OCI-LY3 (cell line): Measurements from ENCODE around the gene LRIF1.

Experiments used
- H2AFZ ChIP-seq: fragments of 200-600, 300-600 bp; shearing (Covaris generic); 2 replicates; pipeline ENCODE4 v1.6.0; 2014; ENCODE audit warnings: antibody characterized with exemption, low read depth, low read length
- H3K27ac ChIP-seq: fragments of 200-600, 300-600 bp; sonication (generic); 2 replicates; pipeline ENCODE4 v1.5.1; 2014; ENCODE audit warnings: mild to moderate bottlenecking, low read length, moderate library complexity, mixed read lengths
- H3K27me3 ChIP-seq: fragments of 200-600, 300-600 bp; sonication (generic); 2 replicates; pipeline ENCODE4 v1.6.1; 2014; ENCODE audit warnings: low read depth, low read length, mixed read lengths
- H3K36me3 ChIP-seq: fragments of 200-600, 300-600 bp; sonication (generic); replicated peaks from 2 replicates; pipeline ENCODE3; 2014; ENCODE audit warnings: low read depth, low read length, mixed read lengths
- H3K4me1 ChIP-seq: fragments of 300-600, 200-600 bp; sonication (generic); 2 replicates; pipeline ENCODE4 v1.6.1; 2014; ENCODE audit warnings: low read length, mixed read lengths
- H3K4me2 ChIP-seq: fragments of 200-600, 300-600 bp; sonication (generic); 2 replicates; pipeline ENCODE4 v1.6.1; 2014; ENCODE audit warnings: low read length, mixed read lengths
- H3K4me3 ChIP-seq: fragments of 300-600, 200-600 bp; sonication (generic); 2 replicates; pipeline ENCODE4 v1.5.1; 2014; ENCODE audit warnings: antibody characterized with exemption, mild to moderate bottlenecking, low read length, moderate library complexity
- H3K79me2 ChIP-seq: fragments of 300-600, 200-600 bp; shearing (Covaris generic); 2 replicates; pipeline ENCODE4 v1.6.1; 2014; ENCODE audit warnings: mild to moderate bottlenecking, low read length, mixed read lengths
- H3K9ac ChIP-seq: fragments of 300-600, 200-600 bp; shearing (Covaris generic); 2 replicates; pipeline ENCODE4 v1.6.0; 2014; ENCODE audit warnings: mild to moderate bottlenecking, low read length, moderate library complexity
- H3K9me3 ChIP-seq: fragments of 200-600, 300-600 bp; shearing (Covaris generic); 2 replicates; pipeline ENCODE4 v1.6.1; 2014; ENCODE audit warnings: low read length, mixed read lengths; ENCODE audit not compliant: insufficient read depth
- H4K20me1 ChIP-seq: fragments of 200-600, 300-600 bp; sonication (generic); 2 replicates; pipeline ENCODE4 v1.6.1; 2016; ENCODE audit warnings: low read length, mixed read lengths; ENCODE audit not compliant: insufficient read depth
- EZH2phosphoT487 ChIP-seq: fragments of 200-600 bp; shearing (Covaris generic); IDR thresholded peaks from 2 replicates; pipeline ENCODE4 v1.6.1; 2018; ENCODE audit warnings: antibody characterized with exemption, mixed run types, low read depth
- TF ChIP-seq, protein P1 (sequence below): fragments of 200-600, 300-600 bp; sonication (generic); IDR thresholded peaks from 2 replicates; pipeline ENCODE4 v1.5.1; 2014; ENCODE audit warnings: antibody characterized with exemption, low read length, low read depth

The LRIF1 gene

DNA sequence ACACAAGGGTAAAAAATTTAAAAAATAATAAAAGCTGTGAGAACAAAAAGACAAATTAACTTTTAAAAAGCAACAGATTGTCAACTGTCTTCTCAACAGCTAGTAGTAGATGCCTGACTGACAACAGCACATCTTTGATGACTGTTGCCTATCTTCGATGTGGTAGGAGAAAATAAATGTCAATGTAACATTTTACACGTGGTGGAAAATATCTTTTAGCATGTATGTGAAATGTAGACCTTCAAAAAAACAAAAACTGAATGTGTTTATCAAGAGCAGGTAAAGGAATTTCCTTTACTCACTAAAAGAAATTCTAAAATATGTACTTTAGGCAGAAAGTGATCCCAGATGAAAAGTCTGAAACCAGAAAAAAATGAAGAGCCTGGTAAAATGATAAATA is 47.9 kb downstream of the LRIF1 start:
- no peaks in the 10 kb centered on the region for H3K36me3 ChIP-seq
- H3K9me3 ChIP-seq: no peaks in the 10 kb centered on the region
- H3K27me3 ChIP-seq: no peaks in the 10 kb centered on the region
- H3K79me2 ChIP-seq: no peaks in the 10 kb centered on the region
- no peaks in the 10 kb centered on the region for H3K4me1 ChIP-seq
- no peak overlapping the region for H3K9ac ChIP-seq
- H2AFZ ChIP-seq: no peak overlapping the region
- H3K27ac ChIP-seq: no peak overlapping the region
- H4K20me1 ChIP-seq: no peaks in the 10 kb centered on the region
- no peak overlapping the region for H3K4me3 ChIP-seq
- TF ChIP-seq, protein P1, sequence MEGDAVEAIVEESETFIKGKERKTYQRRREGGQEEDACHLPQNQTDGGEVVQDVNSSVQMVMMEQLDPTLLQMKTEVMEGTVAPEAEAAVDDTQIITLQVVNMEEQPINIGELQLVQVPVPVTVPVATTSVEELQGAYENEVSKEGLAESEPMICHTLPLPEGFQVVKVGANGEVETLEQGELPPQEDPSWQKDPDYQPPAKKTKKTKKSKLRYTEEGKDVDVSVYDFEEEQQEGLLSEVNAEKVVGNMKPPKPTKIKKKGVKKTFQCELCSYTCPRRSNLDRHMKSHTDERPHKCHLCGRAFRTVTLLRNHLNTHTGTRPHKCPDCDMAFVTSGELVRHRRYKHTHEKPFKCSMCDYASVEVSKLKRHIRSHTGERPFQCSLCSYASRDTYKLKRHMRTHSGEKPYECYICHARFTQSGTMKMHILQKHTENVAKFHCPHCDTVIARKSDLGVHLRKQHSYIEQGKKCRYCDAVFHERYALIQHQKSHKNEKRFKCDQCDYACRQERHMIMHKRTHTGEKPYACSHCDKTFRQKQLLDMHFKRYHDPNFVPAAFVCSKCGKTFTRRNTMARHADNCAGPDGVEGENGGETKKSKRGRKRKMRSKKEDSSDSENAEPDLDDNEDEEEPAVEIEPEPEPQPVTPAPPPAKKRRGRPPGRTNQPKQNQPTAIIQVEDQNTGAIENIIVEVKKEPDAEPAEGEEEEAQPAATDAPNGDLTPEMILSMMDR: no peak
- TF ChIP-seq EZH2phosphoT487: no peak
- H3K4me2 ChIP-seq: no peak overlapping the region

DNA sequence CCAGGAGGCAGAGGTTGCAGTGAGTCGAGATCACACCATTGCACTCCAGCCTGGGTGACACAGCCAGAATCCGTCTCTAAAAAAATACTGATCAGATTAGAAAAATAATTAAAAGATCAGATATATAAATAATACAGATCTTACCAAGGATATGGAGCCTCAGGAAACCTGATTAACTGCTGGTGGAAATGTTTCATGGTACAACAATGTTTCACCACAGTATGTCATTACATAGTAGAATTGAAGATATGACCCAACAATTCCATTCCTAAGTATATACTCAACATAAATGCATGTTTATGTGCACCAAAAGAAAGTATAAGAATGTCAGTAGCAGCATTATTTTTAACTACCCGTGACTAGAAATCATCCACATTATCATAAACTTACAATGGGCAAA is 49.0 kb downstream of the LRIF1 start:
- H3K36me3 ChIP-seq: no peaks in the 10 kb centered on the region
- H3K9me3 ChIP-seq: no peaks in the 10 kb centered on the region
- no peaks in the 10 kb centered on the region for H3K79me2 ChIP-seq
- no peaks in the 10 kb centered on the region for H3K4me1 ChIP-seq
- no peak for TF ChIP-seq EZH2phosphoT487
- TF ChIP-seq, protein P1: no peak
- no peak overlapping the region for H3K9ac ChIP-seq
- H3K27ac ChIP-seq: no peak overlapping the region
- no peaks in the 10 kb centered on the region for H3K27me3 ChIP-seq
- H2AFZ ChIP-seq: no peak overlapping the region
- no peak overlapping the region for H3K4me2 ChIP-seq
- H4K20me1 ChIP-seq: no peaks in the 10 kb centered on the region
- H3K4me3 ChIP-seq: no peak overlapping the region

DNA sequence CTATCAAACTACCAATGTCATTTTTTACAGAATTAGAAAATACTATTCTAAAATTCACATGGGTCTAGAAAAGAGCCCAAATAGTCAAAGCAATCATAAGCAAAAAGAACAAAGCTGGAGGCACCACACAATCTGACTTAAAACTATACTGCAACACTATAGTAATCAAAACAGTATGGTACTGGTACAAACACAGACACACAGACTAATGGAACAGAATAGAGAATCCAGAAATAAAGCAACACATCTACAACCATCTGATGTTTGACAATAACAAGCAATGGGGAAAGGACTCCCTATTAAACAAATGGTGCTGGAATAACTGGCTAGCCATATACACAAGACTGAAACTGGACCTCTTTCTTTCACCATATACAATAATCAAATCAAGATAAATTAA is 50.9 kb downstream of the LRIF1 start:
- no peak overlapping the region for H3K4me3 ChIP-seq
- no peaks in the 10 kb centered on the region for H3K4me1 ChIP-seq
- H3K4me2 ChIP-seq: no peak overlapping the region
- H3K9ac ChIP-seq: no peak overlapping the region
- no peaks in the 10 kb centered on the region for H3K36me3 ChIP-seq
- no peaks in the 10 kb centered on the region for H3K27me3 ChIP-seq
- no peaks in the 10 kb centered on the region for H3K79me2 ChIP-seq
- H2AFZ ChIP-seq: no peak overlapping the region
- H3K9me3 ChIP-seq: no peaks in the 10 kb centered on the region
- H4K20me1 ChIP-seq: no peaks in the 10 kb centered on the region
- H3K27ac ChIP-seq: no peak overlapping the region
- TF ChIP-seq EZH2phosphoT487: no peak
- TF ChIP-seq, protein P1: no peak

DNA sequence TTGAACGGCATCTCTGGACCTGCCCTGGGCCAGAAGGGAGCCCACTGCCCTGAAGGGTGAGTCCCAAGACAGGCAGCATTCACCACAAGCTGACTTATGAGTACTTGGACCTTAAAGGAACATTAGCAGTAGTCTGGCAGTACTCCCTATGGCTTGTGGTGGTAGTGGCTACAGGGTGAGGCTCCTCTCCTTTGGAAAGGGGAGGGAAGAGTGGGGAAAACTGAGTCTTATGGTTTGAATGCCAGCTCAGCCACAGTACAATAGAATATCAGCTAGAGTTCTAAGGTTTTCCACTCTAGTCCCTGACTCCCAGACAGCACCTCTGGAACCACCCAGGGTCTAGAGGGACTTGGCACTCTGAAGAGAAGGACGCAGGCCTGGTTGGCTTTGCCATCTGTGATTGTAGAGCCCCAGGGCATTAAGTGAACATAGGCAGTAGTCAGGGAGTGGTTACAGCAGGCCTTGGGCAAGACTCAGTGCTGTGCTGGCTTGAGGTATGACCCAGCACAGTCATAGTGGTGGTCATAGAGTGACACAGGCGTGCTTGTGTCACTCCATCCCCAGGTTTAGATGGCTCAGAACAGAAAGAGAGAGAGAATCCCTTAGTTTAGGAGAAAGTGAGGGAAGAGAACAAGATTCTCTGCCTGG is 59.7 kb downstream of the LRIF1 start:
- H3K36me3 ChIP-seq: peaks cover 23% of the 10 kb centered on the region
- TF ChIP-seq, protein P1: no peak
- no peak for TF ChIP-seq EZH2phosphoT487
- no peak overlapping the region for H3K4me2 ChIP-seq
- no peak overlapping the region for H3K9ac ChIP-seq
- no peaks in the 10 kb centered on the region for H3K79me2 ChIP-seq
- H3K27ac ChIP-seq: no peak overlapping the region
- H3K4me3 ChIP-seq: no peak overlapping the region
- peaks cover 5% of the 10 kb centered on the region; the same call in 1 of the 2 replicates for H3K4me1 ChIP-seq
- H4K20me1 ChIP-seq: no peaks in the 10 kb centered on the region
- H3K27me3 ChIP-seq: no peaks in the 10 kb centered on the region
- H2AFZ ChIP-seq: no peak overlapping the region
- H3K9me3 ChIP-seq: no peaks in the 10 kb centered on the region
